Hematopoietic multipotent progenitor cell treated with erythropoietin and hydrocortisone succinate and interleukin-3 and kit ligand, for 15 days (in vitro differentiated cells): ENCODE data around the gene KIF4B.

Source experiments
- DNase-seq: peaks from one replicate; pipeline ENCODE4 v3.0.0-alpha.2; 2015; ENCODE audit warnings: low spot score

Gene KIF4B

DNA sequence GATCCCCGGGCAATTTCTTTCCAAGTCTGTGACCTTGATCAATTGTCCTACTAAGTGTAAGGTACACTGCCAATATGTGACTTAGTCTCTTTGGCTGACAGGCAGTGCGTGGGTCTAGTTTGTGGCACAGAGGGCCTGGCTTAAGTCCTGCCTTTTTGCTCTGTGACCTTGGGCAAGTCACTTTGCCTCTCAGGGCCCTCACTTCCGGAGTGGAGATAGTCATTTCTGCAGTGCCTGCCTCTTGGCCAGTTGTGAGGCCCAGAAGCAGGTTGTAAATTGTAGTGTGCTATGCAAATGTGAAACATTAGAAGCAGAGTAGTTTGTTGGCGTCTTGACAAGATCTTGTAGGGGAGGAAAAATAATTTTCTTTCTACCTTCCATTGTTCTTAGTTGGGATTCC, 39.0 kb downstream of the KIF4B start:
- no peak for DNase-seq

DNA sequence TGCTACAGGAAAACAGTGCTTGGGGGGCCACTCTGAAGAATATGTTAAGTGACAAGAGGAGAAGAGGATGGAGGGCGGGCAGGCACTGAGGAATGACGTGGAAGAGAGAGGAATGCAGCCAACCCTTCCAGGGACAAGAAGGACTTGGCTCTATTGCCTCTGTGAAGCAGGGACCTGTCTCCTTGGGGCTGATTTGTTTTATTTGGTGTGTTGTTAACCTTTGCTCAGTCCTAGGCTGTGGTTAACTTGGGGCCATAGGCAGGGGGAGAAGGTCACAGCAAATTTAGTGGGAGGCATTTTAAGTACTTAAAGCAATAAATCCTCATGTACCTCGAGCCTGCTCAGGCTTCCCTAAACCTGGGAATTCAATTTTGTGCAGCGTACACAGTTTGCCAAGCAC, 39.9 kb downstream of the KIF4B start:
- no peak for DNase-seq

DNA sequence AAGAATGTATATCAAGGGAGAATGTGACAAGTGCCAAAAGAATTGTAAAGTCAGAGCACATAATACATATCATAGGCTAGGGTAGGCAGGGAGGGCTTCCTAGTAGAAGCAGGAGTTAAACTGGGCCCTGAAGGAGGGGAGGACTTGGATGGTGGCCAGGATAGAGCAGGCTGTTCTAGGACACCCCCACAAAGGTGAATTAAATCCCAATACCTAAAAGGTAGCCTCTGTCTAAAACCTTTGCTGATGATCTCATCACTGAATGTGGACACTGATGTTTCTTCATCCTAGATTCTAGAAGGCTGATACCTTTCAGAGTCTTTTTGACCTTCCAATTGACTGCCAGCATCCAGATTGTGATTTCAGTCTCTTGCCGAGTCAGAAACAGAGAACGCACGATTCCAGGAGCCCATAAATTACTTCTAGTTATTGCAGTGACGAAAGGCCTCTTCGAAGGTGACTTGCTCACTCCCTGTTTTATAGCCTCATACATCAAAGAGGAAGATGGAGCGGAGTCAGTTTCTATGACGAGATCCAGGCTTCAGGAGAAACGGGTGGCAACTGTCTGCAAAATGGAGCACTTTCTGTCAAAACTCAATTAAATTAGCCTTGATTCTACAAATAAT, 43.2 kb downstream of the KIF4B start:
- DNase-seq = no peak

DNA sequence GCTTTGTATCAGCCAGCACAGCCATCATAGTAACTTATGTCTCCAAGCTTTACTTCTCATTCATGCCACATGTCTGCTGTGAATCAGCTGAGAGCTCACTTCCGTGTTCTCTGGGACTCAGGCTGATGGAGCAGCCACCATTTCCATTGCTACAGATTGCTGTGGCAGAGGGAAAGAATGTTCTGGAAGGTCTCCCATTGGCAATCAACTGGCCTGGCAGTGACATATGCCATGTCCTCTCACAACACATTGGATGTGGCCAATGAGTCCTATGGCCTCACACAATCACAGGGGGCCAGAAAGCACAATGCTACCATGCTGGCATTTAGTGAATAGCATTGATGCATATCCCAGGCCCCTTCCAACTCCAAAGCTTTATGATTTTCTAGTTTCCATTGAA, 44.1 kb downstream of the KIF4B start:
- DNase-seq = no peak

DNA sequence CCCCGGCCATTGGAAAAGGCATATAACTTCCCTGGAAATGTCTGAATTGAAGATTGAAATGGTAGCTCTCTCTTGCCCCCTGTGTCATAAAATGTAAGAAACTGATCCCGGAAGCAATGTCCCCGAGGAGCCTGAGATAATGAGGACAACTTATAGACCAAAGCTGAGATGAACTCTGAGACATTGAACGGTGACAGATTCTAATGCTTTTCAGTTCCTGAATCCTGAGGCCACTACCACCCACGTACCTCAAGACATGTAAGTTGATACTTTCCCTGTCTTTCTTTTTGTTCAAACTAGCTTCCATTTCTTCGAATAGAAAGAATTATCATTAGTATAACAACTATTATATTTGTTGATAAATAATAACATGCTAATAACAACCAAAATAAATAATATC, 51.0 kb downstream of the KIF4B start:
- DNase-seq = no peak

DNA sequence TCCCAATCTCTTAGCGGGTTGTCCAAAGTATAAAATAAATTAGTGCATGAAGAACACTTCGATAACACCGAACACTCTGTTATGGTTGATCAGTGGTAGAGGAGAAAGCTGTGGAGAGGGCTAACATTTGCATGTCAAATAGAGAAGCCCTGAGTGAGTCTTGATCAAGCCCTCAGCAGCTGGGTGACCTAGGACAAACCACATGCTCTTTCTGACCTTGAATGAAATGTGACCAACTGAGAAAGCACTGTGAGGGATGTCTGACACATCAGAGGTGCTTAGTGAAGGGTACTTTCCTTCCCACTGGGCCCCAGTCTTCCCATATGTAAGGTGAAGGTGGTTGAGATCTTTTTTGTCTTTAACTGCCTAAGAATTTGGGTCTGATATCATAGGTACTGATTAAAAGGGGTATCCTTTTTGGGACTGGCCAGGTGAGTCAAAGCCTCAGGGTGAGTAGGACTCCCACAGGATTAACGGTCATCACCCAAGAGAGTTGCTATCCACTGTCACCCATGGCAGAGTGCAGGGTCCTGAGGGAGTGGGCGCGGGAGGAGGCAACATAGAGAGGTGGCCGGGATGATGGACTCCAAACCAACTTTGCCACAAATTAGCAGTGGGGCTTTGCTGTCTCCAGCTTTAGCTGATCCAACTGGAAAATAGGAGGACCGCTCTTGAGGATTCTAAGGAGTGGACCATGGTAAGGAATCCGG, 53.5 kb downstream of the KIF4B start:
- DNase-seq = no peak
